Peyer's patch (tissue), 4 donors: ENCODE data around the gene RDH5. TPM values are rescaled to one million over a fixed set of nuclear protein-coding genes. Genes with fewer than 3 reads are reported as not detected.

ENCODE experiments used
- DNase-seq, 3 donors: peaks; one replicate each; pipeline ENCODE4 v3.0.0-alpha.2; 2017 to 2019
- H3K27ac ChIP-seq, 4 donors: fragments of 200-600 bp; sonication (generic); one replicate each; pipeline ENCODE4 v1.5.1; 2016 to 2019
- H3K27me3 ChIP-seq, 2 donors: fragments of 200-600 bp; sonication (generic); one replicate each; pipeline ENCODE4 v1.5.1; 2019
- H3K36me3 ChIP-seq, 3 donors: fragments of 200-600 bp; sonication (generic); one replicate each; pipeline ENCODE4 v1.5.1; 2016 to 2019
- H3K4me1 ChIP-seq, 4 donors: fragments of 200-600 bp; sonication (generic); one replicate each; pipeline ENCODE4 v1.5.1; 2016 to 2019
- H3K4me3 ChIP-seq, 4 donors: fragments of 200-600 bp; sonication (generic); 1 replicate in 3 of 4; 2 replicates in 1 of 4; pipeline ENCODE4 v1.5.1; 2016 to 2019; ENCODE audit warnings: mild to moderate bottlenecking in 1 of 4
- H3K9me3 ChIP-seq, 4 donors: fragments of 200-600 bp; sonication (generic); one replicate each; pipeline ENCODE4 v1.5.1; 2016 to 2019; ENCODE audit warnings: mild to moderate bottlenecking in 1 of 4
- POLR2A ChIP-seq, 2 donors: fragments of 450-650 bp; IDR thresholded peaks; one replicate each; pipeline ENCODE4 v1.5.1; 2017; ENCODE audit warnings: antibody characterized with exemption in 2 of 2, mild to moderate bottlenecking in 2 of 2, moderate library complexity in 2 of 2
- total RNA-seq, 4 donors: library from RNA; depleted of rRNA; stranded (reverse); fragments of >200 nt; gene quantifications; one replicate each; pipeline ENCODE4 v1.1.0, GENCODE V29; 2016
- TF ChIP-seq, protein P1 (sequence below), 6 experiments: fragments of 450-650 bp in 4 of 6; fragments of 200-600 bp in 2 of 6; sonication (generic) in 1 of 6; IDR thresholded peaks; one replicate each; pipeline ENCODE4 v1.5.1; 2017 to 2019; ENCODE audit warnings: antibody characterized with exemption in 6 of 6, mild to moderate bottlenecking in 3 of 6, moderate library complexity in 1 of 6

The RDH5 gene
- total RNA-seq, 4 donors from 2014 or later: 47.0 to 113 (median 90.9) TPM

DNA sequence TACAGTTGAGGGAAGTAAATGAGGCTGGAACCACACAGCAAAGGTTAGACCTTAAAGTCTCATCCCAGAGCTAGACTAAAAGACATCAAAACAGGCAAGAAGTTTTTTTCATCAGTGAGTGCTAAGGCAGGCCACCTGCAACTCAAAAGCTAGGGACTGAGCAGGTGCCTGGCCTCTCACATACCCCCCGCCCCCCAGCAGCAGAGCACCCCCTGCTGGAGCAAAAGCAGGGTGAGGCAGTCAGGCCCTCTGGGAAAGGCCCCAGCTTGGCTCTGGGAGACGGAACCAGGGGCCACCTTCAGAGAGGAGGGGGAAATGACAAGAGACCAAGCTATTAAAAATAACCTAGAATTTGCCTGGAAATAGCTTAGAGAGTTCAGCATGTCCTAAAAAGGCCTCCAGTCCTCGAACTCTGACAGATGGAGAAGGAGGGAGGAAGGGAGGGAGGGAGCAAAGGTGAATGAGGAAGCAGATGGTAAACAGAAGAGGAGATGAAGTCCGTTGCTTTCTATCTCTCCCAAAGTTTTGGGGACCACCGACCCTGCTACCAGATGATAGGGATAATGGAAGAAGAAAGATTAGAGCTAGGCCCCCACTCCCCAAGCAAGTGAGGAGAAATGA lies 14.3 kb upstream of the RDH5 start:
- Histone ChIP-seq H3K27ac (peak overlapping the region in 1 of 4 donors; percentile 63), H3K9me3 (no peaks in the 10 kb centered on the region), H3K36me3 (no peaks in the 10 kb centered on the region), H3K4me3 (peak overlapping the region in 2 of 4 donors; percentile 55 to 69), H3K4me1 (peaks cover 0 to 20% (median 6%) of the 10 kb centered on the region in 4 donors), H3K27me3 (no peaks in the 10 kb centered on the region)
- no peak for DNase-seq
- TF ChIP-seq, protein P1, sequence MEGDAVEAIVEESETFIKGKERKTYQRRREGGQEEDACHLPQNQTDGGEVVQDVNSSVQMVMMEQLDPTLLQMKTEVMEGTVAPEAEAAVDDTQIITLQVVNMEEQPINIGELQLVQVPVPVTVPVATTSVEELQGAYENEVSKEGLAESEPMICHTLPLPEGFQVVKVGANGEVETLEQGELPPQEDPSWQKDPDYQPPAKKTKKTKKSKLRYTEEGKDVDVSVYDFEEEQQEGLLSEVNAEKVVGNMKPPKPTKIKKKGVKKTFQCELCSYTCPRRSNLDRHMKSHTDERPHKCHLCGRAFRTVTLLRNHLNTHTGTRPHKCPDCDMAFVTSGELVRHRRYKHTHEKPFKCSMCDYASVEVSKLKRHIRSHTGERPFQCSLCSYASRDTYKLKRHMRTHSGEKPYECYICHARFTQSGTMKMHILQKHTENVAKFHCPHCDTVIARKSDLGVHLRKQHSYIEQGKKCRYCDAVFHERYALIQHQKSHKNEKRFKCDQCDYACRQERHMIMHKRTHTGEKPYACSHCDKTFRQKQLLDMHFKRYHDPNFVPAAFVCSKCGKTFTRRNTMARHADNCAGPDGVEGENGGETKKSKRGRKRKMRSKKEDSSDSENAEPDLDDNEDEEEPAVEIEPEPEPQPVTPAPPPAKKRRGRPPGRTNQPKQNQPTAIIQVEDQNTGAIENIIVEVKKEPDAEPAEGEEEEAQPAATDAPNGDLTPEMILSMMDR (IDR thresholded peaks at IDR 0.05): peak in 4 of 6 experiments; percentile 39 to 51 (median 46)
- no peak for TF ChIP-seq POLR2A (IDR thresholded peaks at IDR 0.05)

- H3K27me3 ChIP-seq: no peaks in the 10 kb centered on the region
- H3K4me1 ChIP-seq: peaks cover 0 to 20% (median 6%) of the 10 kb centered on the region in 4 donors
- H3K36me3 ChIP-seq: no peaks in the 10 kb centered on the region
- TF ChIP-seq, protein P1 (IDR thresholded peaks at IDR 0.05): no peak
- TF ChIP-seq POLR2A (IDR thresholded peaks at IDR 0.05): no peak
- no peaks in the 10 kb centered on the region for H3K9me3 ChIP-seq
- no peak for DNase-seq
- peak overlapping the region in 2 of 4 donors; percentile 50 to 63 for H3K27ac ChIP-seq
- peak overlapping the region; percentile 49 to 69 (median 57) for H3K4me3 ChIP-seq
These were observed 13.5 kb upstream of the RDH5 start for GRCh38 chr12:55706568-55707218.

DNA sequence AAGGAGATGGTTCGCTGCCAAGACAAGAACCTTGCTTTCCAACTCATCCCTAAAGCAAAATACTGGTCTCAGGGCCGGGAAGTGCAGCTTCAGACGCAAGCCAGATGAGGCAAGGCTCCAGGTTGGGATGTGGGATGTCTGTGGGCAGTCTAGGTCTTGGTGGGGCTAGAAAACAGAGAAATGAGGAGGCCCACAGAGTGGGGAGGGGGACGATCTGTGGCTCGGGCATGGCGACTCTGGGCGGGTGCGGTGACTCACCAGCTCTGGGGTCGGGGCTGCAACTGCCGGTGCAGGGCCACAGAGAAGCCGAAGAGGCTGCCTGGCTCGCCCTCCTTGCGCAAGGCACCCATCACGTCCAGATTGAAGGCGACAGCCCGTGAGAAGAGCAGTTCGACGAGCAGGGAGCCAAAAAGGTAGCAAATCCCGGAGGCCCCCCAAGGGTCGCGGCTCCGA lies 12.9 kb upstream of the RDH5 start:
- Histone ChIP-seq H3K4me3 (peak overlapping the region; percentile 49 to 69 (median 57)), H3K27me3 (no peaks in the 10 kb centered on the region), H3K4me1 (peaks cover 0 to 20% (median 6%) of the 10 kb centered on the region in 4 donors), H3K36me3 (no peaks in the 10 kb centered on the region), H3K27ac (peak overlapping the region in 3 of 4 donors; percentile 20 to 63 (median 50)), H3K9me3 (no peaks in the 10 kb centered on the region)
- DNase-seq: no peak
- no peak for TF ChIP-seq POLR2A (IDR thresholded peaks at IDR 0.05)
- TF ChIP-seq, protein P1 (IDR thresholded peaks at IDR 0.05): no peak

DNA sequence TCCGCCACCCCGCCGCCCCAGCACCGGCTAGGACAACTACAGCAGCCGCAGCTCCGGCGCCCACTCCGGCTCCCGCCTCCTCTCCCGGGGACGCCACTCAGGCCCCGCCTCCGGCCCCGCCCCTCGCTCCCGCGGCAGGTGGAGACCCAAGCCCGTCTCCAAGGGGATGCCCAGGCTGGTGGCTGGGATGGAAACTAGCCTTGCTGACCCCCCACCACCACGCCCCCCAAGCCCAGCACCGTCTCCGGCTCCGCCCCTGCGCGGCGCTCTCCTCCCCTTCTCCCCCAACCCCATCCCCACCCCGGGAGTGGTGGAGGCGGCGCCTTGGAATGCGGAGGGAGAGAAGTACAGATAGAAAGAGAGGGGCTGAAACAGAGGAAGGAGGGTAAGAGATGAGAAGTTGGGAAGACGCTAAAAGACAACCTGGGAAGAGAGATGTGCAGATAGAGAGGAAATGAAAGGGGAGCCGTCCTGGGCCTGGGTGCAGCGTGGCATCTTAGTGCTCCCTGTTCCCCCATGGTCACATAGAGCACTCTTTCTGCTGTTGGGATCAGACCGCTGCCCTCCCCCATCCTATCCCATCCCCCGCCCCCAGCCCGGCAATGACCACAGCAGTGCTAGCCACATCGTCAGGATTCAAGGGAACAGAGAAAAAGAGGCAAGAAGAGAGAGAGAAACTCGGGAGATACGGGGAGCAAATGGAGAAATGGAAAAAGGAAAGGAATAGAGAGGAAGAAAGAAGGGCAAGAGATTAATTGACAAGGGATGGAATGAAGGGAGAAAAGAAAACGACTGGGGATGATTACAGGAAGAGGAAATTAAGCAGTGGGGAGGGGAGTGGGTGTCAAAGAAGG lies 12.1 kb upstream of the RDH5 start, which contains the start of gene ITGA7:
ITGA7 (minus strand) TSS at position 64 of the 854 bp plus-strand sequence. CDS start 222 bp downstream, outside the sequence.
- H3K4me3 ChIP-seq: peak within 1 kb of the TSS; percentile 49 to 69 (median 57)
- peaks cover 0 to 20% (median 6%) of the 10 kb centered on the region in 4 donors for H3K4me1 ChIP-seq
- DNase-seq: peak; percentile 59 to 84 (median 78)

More for the DNA sequence above, 12.1 kb upstream of the RDH5 start, which contains the start of gene ITGA7:
- no peaks in the 10 kb centered on the region for H3K27me3 ChIP-seq
- H3K9me3 ChIP-seq: no peaks in the 10 kb centered on the region
- H3K36me3 ChIP-seq: no peaks in the 10 kb centered on the region
- H3K27ac ChIP-seq: peak within 1 kb of the TSS in 3 of 4 donors; percentile 20 to 63 (median 50)
- TF ChIP-seq, protein P1 (IDR thresholded peaks at IDR 0.05): no peak
- no peak for TF ChIP-seq POLR2A (IDR thresholded peaks at IDR 0.05)
